ENCODE measurements around the gene RAP1B.
"Not testable (repeated sequence)": the region's sequence is repeated elsewhere in the genome, so short reads cannot be mapped to it uniquely, and the experiment has no call there.

The RAP1B gene

DNA sequence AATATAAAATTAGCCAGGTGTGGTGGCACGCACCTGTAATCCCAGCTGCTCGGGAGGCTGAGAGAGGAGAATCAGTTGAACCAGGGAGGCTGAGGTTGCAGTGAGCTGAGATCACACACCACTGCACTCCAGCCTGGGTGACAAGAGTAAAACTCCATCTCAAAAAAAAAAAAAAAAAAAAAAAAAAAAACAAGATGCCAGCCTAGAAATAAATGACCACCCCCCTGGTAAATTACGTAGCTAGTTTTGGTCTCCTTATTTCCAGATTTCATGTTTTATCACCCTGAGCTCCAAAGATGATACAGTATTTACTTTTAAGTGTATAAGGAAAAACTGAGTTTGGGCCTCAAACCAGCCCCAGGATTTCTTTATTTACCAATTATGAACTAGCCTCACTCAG lies 26.7 kb downstream of the RAP1B start:
- DNase-seq: not testable (repeated sequence)

DNA sequence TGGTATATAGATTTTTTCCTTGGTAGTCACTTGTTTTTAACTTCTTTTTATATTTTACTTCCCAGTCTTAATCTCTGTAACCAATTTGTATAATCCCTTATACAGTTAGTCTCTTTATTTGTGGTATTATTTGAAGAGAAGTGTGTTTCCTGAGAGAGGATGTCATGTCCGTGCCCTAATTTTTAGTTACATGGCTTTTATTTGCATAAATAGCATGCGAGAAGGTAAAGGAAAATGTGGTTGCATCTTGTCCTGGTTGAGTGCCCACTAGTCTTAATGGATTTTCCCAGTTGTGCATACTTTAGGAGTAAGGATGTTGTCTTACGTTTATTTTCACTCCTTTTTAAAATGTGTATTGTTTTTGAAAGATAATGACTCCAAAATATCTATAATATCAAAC lies 27.5 kb downstream of the RAP1B start:
- DNase-seq: no peak

- no peak for DNase-seq
Observed at GRCh38 chr12:68638721-68639395, 28.2 kb downstream of the RAP1B start.

GRCh38 chr12:68639396-68639767 lies 28.7 kb downstream of the RAP1B start:
- DNase-seq: no peak

- DNase-seq: peak; percentile 35
Observed at GRCh38 chr12:68641138-68641537, 30.4 kb downstream of the RAP1B start.

GRCh38 chr12:68646484-68646883 lies 35.8 kb downstream of the RAP1B start:
- DNase-seq: no peak

GRCh38 chr12:68647507-68647906 lies 36.8 kb downstream of the RAP1B start:
- no peak for DNase-seq

- DNase-seq: no peak
Observed at GRCh38 chr12:68648179-68648578, 37.5 kb downstream of the RAP1B start.

GRCh38 chr12:68665016-68665569 lies 54.4 kb downstream of the RAP1B start:
- DNase-seq: no peak

DNA sequence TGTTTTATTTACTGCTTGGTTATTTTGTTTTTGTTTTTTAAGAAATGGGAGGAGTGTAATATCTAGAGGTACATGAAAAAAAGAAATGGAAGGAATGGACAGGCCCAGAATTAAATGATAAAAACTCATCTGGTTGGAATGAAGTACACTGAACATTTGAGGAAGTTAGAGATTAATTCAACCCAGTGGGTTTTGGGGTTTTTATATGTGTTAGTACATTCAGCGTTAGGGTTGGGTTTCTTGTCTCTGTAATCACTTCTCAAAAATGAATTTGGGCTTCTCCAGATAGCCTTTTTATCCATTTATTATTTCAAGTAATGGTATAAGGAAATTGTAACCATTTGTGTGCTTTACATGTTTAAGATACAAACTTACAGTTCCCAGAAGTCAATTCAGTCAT lies 56.6 kb downstream of the RAP1B start:
- DNase-seq: no peak

DNA sequence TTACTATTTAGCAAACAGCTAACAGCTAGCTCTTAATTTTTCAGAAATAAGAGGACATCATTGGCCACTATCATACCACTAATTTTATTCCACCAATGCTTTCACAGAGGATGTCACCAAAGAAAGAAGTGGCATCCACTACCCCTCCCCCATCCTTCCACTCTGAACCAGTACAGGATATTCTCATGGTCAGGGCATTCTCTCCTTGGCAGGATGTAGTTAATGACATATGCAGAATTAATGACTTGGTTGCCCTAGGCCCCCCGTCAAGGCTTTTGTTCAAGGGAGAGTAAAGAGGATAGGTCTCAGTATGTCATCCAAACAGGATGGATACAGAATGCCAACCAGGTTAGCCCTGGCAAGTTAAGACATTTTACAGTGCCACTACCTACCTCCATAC lies 57.2 kb downstream of the RAP1B start:
- no peak for DNase-seq

DNA sequence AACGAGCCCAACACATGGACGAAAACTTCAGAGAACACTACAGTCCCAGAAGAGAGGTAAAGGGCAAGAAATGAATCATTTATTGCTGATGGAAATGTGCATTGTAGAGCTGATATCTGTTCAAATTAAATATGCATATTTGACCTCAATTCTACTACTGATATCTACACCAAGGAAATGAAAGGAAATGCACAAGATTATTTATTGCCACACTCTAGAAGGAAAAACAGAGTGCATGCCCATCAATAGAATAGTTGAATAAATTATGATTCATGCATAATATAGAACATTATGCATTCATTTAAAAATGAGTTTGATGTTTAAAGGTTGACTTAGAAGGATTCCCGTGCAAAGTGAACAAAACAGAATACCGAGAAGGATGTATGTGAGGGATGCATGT lies 60.5 kb downstream of the RAP1B start:
- no peak for DNase-seq

DNA sequence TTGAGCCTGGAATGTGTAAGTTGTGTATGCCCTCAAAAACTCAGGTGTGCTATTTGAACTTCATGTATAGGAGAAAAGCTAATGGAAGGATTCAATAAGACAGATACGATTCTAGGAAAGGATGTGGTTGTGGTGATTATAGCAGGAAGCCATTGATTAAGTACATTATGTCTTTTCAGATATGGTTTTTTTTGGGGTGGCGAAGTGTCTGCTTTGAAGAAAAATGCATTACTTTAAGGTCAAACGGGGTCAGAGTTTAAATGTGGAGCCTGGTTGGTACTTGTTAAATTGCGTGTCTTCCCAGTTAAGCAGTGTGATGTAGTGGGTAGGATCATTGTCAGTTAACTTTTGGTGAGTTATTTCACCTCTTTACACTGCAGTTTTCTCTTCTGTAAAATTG lies 63.1 kb downstream of the RAP1B start:
- peak; percentile 60 for DNase-seq

DNA sequence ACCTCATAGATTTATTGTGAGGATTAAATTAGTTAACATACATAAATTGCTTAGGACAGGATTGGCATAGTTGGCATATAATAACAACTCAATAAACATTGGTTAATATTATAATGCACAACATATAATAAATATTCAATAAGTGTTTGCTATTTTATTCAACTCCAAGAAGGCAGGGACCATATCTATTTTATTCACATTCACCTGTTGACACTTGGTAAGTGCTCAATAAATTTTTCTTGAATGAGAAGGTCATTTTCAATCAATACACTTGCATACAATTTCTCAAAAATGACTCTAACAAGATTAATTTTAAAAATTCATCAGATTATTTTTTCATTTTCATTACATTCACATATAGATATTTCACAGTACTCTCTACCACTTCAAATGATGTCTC lies 63.7 kb downstream of the RAP1B start:
- no peak for DNase-seq

GRCh38 chr12:68675101-68675842 lies 64.6 kb downstream of the RAP1B start:
- DNase-seq: peak; percentile 78

DNA sequence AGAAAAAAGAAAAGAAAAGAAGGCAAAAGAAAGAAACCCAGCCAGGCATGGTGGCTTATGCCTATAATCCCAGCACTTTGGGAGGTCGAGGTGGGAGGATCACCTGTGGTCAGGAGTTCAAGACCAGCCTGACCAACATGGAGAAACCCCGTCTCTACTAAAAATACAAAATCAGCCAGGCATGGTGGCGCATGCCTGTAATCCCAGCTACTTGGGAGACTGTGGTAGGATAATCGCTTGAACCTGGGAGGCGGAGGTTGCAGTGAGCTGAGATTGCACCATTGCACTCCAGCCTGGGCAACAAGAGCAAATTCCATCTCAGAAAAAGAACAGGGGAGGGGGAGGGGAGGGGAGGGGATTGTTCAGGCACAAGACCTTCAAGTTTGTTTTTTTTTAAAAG lies 66.2 kb downstream of the RAP1B start:
- DNase-seq: not testable (repeated sequence)

DNA sequence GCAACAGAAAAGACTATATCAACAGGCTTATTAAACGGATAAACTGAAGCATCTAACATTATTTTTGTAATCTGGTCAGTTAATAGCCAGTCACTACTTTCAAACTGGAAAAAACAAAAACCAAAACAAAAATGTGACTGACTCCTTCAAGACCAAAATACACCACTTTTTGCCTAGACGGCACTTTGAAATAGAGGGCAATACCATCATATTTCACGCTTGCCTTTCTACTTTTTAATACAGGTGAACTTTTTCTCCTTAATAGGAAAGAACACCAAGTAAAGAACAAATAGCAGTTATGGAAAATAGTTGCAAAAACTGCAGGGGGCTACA lies 75.5 kb downstream of the RAP1B start:
- DNase-seq: peak; percentile 4

DNA sequence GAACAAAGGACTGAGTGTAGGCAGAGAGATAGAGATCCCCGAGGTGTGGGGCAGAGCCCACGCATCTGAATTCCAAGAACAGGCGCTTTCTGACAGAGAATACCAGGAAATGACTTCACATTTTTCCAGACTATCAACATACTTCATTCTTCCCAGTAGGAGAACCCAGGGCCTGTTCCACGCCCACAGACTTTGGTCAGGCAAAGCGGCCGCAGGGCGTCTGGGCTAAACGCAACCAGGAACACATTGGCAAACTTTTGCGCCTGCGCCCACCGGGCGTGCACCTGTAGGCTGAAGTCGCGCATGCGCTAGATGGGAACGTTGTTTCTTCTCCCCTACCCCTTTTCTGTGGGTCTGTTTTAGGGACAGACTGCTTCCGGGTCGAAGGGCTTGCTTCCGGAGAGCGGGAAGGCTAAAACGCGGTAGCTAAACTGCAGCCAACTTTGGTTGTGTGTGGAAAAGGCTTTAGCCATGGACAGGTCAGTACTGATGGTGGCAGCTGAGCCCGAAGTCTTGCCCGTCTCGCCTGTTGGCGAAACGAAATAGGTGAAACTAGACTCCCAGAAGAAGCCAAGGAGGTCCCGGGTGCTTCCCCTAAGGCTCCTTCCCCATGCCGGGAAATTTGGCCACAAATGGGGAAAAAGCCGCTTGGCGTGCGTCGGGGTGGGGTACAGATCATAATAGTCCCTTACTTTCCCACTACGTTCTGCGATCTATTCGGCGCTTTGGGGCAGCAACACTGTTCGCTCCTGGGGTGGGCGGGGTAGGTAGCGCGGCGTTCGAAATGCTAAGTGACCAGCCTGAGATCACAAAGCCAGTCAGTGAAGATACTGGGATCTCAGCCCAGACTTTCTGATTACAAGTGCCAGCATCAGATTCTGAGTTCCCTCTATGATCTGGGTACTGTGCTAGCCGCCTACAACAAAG lies 76.2 kb downstream of the RAP1B start, which contains the start of gene NUP107:
NUP107 (plus strand) TSS at position 384 of the 927 bp plus-strand sequence; CDS start at position 472, 88 bp downstream.
- peak; percentile 97 for DNase-seq

DNA sequence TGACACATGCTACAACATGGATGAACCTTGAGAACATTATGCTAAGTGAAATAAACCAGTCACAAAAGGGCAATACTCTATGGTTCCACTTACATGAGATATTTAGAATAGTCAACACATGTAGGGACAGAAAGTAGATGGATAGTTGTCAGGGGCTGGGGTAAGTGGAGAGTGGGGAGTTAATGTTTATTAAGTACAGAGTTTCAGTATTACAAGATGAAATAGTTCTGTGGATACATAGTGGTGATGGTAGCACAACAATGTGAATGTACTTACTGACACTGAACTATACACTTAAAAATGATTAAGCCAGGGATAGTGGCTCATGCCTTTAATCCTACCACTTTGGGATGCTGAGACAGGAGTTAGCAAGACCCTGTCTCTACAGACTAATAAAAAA lies 84.8 kb downstream of the RAP1B start:
- DNase-seq: no peak

- DNase-seq: no peak
Observed at GRCh38 chr12:68699486-68699885, 88.8 kb downstream of the RAP1B start.

Measured in CD4-positive, alpha-beta T cell treated with Interleukin-4 for 4 hours (primary cell).